NB4 (cell line): ENCODE results near the gene DCHS2.

Experiments
- DNase-seq: peaks from one replicate; pipeline ENCODE4 v3.0.0; 2010; ENCODE audit warnings: low read depth
- H3K4me3 ChIP-seq: one replicate; pipeline ENCODE4 v1.5.1; 2011; ENCODE audit warnings: mild to moderate bottlenecking, low read depth, low read length, moderate library complexity
- CTCF ChIP-seq: IDR thresholded peaks from one replicate; pipeline ENCODE4 v1.5.1; 2012; ENCODE audit warnings: low read depth, low read length
- MYC ChIP-seq: IDR thresholded peaks from 2 replicates; pipeline ENCODE4 v1.6.1; 2011; ENCODE audit warnings: low read depth, low read length
- POLR2A ChIP-seq: IDR thresholded peaks from 2 replicates; pipeline ENCODE4 v1.6.1; 2011; ENCODE audit warnings: mild to moderate bottlenecking; ENCODE audit not compliant: insufficient read length; ENCODE audit errors: extremely low read depth
- TF ChIP-seq, protein P1 (sequence below): IDR thresholded peaks from 2 replicates; pipeline ENCODE4 v1.6.1; 2011; ENCODE audit warnings: low read depth, low read length

Gene DCHS2

GRCh38 chr4:154277172-154277571 is 214.4 kb downstream of the DCHS2 start:
- no peak for TF ChIP-seq POLR2A
- TF ChIP-seq MYC = no peak
- TF ChIP-seq, protein P1, sequence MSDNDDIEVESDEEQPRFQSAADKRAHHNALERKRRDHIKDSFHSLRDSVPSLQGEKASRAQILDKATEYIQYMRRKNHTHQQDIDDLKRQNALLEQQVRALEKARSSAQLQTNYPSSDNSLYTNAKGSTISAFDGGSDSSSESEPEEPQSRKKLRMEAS = no peak
- TF ChIP-seq CTCF = no peak
- H3K4me3 ChIP-seq = no peak overlapping the region
- no peak for DNase-seq

GRCh38 chr4:154276496-154276895 is 215.1 kb downstream of the DCHS2 start:
- DNase-seq = no peak
- no peak overlapping the region for H3K4me3 ChIP-seq
- TF ChIP-seq, protein P1 = no peak
- no peak for TF ChIP-seq POLR2A
- TF ChIP-seq CTCF = no peak
- no peak for TF ChIP-seq MYC

DNA sequence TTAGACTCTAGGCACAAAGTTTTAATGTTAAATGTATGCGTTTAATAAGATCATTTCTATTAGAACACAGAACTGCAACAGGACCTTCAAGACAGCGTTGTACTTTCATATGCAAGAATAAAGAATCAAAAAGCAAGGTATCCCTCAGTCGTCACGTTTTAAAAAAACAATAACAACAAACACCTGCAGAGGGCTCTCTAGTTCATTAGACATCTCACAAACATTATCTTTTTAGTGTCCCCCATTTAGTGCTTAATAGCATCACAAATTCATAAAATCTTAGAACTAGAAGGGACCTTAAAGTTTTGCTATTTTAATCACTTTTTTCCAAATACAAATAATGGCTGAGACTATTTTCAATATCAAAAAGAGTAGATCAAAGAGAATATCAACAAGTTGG is 236.6 kb downstream of the DCHS2 start:
- TF ChIP-seq CTCF = peak; percentile 5
- TF ChIP-seq, protein P1 = no peak
- no peak overlapping the region for H3K4me3 ChIP-seq
- no peak for DNase-seq

- H3K4me3 ChIP-seq = no peak overlapping the region
- no peak for DNase-seq
- TF ChIP-seq MYC (no peak), POLR2A (no peak)
- TF ChIP-seq, protein P1 = no peak
Observed at GRCh38 chr4:154234576-154234975, 257.0 kb downstream of the DCHS2 start.

DNA sequence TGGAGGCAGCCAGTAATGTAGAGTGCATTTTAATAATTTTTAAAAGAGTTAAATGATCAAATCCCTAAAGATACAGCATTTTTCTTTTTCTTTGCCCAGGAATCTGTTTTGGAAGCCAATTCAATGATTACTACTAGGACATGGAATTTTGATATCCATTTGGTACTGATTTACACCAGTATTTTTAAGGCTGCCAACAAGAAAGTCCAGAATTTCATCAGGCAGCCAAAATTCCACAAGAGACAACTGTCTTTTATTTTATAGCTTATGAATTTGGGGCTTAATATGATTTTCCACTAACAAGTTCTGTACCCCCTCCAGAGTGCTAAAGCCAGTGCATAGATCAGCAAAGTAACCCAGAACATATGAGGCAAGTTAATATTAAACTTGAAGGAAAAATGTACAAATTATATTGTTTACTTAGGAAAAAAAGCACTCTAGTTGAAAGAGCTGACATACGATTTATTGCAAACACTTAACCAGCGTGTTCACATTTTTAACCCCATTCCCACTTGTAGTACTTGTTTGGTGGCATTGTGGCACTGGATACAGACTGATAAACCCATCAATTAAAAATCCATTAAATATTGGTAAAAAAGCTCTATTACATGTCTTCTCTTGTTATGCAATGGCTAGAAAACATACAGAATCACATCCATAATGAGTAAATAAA is 259.7 kb downstream of the DCHS2 start:
- no peak for DNase-seq
- no peak overlapping the region for H3K4me3 ChIP-seq
- TF ChIP-seq, protein P1 = no peak
- TF ChIP-seq MYC (no peak), POLR2A (no peak), CTCF (no peak)

DNA sequence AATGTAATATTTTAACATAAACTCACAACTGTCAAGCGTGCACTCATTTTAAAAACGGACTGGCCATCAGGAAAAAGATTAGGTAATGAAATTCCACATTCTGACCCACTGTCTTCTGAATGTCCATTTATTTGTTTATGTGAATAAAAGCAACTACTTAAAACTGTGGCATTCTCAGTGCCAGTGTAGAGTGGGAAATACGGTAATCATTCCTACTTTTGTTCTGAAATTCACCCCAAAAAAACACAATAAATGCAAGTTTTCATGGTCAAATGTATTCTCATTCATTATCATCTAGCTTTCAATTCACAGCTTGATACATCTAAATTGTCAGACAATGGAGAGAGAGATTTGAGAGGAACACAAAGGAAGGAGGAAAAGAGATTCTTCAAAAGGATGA is 260.9 kb downstream of the DCHS2 start:
- H3K4me3 ChIP-seq = no peak overlapping the region
- no peak for DNase-seq
- TF ChIP-seq MYC = no peak

DNA sequence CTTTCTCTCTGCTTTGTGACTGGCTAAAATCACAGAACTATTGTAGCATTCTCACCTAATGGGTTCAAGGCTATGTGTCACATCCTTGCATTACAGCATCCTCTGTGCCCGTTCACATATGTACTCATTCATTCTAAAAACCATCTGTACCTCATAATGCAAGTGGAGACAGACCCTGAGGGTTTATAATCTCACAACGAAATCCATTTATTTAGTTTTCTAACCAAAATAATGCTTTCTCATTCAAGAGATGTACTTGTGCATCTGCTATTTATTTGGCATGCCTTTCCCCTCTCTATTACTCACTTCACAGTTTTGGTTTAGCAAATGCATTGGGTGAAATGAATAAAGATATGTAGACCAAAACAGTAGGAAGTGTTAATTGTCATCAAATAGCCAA is 261.5 kb downstream of the DCHS2 start:
- no peak for DNase-seq
- TF ChIP-seq POLR2A (no peak), CTCF (no peak), MYC (no peak)
- TF ChIP-seq, protein P1 = no peak
- H3K4me3 ChIP-seq = no peak overlapping the region
